ENCODE results near the gene NBPF3.

The NBPF3 gene

DNA sequence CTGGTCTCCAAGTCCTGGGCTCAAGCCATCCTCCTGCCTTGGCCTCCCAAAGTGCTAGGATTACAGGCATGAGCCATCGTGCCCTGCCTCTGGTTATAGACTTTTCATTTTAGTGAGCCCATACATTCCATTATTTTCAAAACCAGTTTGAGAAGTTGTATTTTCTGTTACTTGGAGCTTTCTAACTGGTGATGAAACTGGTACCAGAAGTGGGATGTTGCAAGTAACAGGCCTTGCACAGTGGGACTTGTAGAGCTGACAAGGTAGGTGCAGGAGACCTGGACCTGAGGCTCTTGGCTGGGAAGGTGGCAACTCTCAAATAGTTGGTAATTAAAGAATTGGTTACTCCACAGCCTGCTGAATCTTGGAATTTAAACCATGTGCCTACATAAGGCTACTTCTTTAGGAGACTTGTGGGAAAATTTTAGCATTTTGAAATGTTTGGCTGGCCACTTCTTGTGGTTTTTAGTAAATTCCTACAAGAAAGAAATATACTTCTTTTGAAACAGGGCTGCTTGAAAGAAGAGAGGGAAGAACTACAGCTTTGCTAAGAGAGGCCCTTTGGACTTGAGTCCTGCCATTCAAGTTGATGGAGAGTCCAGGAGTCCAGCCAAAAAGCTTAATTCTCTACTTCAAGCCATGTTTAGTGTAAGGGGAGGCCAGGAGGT is 59.5 kb downstream of the NBPF3 start:
- TF ChIP-seq REST (IDR thresholded peaks at IDR 0.05; ENCODE audit: insufficient read depth in 1 of 2, low read depth in 2 of 2, low read length in 2 of 2) (no peak), POLR2AphosphoS5 (IDR thresholded peaks at IDR 0.05; ENCODE audit: low read depth, low read length) (no peak), FOXP2 (optimal IDR thresholded peaks at IDR 0.05; ENCODE audit: borderline replicate concordance, extremely low read depth, extremely low read length, insufficient read depth) (no peak), TAF1 (IDR thresholded peaks at IDR 0.05; ENCODE audit: borderline replicate concordance, insufficient read depth, low read length) (no peak), SIN3A (IDR thresholded peaks at IDR 0.05; ENCODE audit: borderline replicate concordance, insufficient read depth, low read length) (no peak)

DNA sequence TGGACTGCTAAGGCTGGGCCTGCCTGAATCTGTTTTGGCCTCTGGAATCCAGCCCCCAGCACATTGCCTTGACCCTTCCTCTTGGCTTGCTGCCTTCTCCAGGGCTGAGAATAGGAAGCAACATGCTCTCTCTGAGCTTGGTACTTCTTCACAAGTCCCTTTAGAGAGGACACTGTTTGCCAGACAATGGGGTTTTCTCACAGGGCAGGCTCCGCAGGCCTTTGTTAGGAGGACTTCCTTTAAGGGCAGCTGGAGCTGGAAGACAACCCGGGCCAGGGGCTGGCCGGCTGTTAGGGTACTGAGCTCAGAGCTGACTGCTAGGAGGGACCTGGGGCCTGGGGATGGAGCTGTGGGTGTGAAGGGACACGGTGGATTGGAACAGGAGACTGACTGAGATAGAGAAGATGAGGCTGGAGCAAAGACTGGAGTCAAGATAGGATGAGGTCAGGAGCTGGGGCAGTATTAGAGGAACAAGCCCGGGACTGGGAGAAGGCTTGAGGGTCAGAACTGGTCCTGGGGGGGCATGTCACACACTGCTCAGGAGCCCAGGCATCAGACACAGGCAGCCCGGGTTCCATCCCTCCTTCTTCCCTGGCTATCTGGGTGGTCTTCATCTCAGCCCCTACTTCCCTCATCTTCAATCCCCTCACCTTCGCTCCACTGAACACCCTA is 63.9 kb downstream of the NBPF3 start:
- no peak for TF ChIP-seq TAF1 (IDR thresholded peaks at IDR 0.05; ENCODE audit: borderline replicate concordance, insufficient read depth, low read length)
- TF ChIP-seq REST (IDR thresholded peaks at IDR 0.05; ENCODE audit: insufficient read depth in 1 of 2, low read depth in 2 of 2, low read length in 2 of 2): no peak
- TF ChIP-seq SIN3A (IDR thresholded peaks at IDR 0.05; ENCODE audit: borderline replicate concordance, insufficient read depth, low read length): no peak
- no peak for TF ChIP-seq FOXP2 (optimal IDR thresholded peaks at IDR 0.05; ENCODE audit: borderline replicate concordance, extremely low read depth, extremely low read length, insufficient read depth)
- no peak for TF ChIP-seq POLR2AphosphoS5 (IDR thresholded peaks at IDR 0.05; ENCODE audit: low read depth, low read length)

DNA sequence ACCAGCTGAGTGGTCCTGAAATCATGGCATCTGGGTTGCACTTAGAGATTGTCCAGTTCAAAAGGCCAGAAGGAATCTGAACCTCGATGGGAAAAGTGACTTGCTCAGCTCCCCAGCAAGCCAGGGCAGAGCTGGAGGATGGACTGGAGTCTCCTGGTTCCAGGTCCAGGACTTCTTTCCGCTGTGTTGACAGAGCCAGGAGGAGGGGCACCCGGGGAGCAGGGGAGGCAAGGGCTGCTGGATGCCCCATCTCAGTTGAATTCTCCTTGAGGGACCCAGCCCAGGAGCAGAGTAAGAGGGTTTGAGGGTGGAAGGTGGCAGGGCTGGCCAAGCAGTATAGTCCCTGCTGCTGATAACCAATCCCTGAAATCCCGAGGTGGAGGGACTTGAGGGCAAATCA is 66.9 kb downstream of the NBPF3 start:
- TF ChIP-seq TAF1 (IDR thresholded peaks at IDR 0.05; ENCODE audit: borderline replicate concordance, insufficient read depth, low read length) (no peak), REST (IDR thresholded peaks at IDR 0.05; ENCODE audit: insufficient read depth in 1 of 2, low read depth in 2 of 2, low read length in 2 of 2) (no peak), POLR2AphosphoS5 (IDR thresholded peaks at IDR 0.05; ENCODE audit: low read depth, low read length) (no peak), SIN3A (IDR thresholded peaks at IDR 0.05; ENCODE audit: borderline replicate concordance, insufficient read depth, low read length) (no peak), FOXP2 (optimal IDR thresholded peaks at IDR 0.05; ENCODE audit: borderline replicate concordance, extremely low read depth, extremely low read length, insufficient read depth) (no peak)

- no peak for TF ChIP-seq TAF1 (IDR thresholded peaks at IDR 0.05; ENCODE audit: borderline replicate concordance, insufficient read depth, low read length)
- no peak for TF ChIP-seq SIN3A (IDR thresholded peaks at IDR 0.05; ENCODE audit: borderline replicate concordance, insufficient read depth, low read length)
- no peak for TF ChIP-seq FOXP2 (optimal IDR thresholded peaks at IDR 0.05; ENCODE audit: borderline replicate concordance, extremely low read depth, extremely low read length, insufficient read depth)
- no peak for TF ChIP-seq POLR2AphosphoS5 (IDR thresholded peaks at IDR 0.05; ENCODE audit: low read depth, low read length)
- TF ChIP-seq REST (IDR thresholded peaks at IDR 0.05; ENCODE audit: insufficient read depth in 1 of 2, low read depth in 2 of 2, low read length in 2 of 2): no peak
These were observed 67.8 kb downstream of the NBPF3 start for GRCh38 chr1:21507511-21508270.

Measured in PFSK-1 (cell line).